B cell (primary cell): Measurements from ENCODE around the gene FALEC. TPM values are rescaled to one million over a fixed set of nuclear protein-coding genes. Genes with fewer than 3 reads are reported as not detected.

Experiments used
- ATAC-seq: fragments of 200-7000 bp; cut with Tn5 transposase; one replicate; pipeline ENCODE4 v1.10.0; 2021; ENCODE audit warnings: low read depth, mild to moderate bottlenecking, moderate number of reproducible peaks, moderate library complexity
- CTCF ChIA-PET: fragments of 350-600 bp; sonication (Branson Sonifier 250); formaldehyde crosslinking; loops from one replicate; lab custom pipeline; 2021; ENCODE audit warnings: antibody characterized with exemption, inconsistent platforms; lab: Charles Lee
- POLR2A ChIA-PET: fragments of 350-600 bp; sonication (Branson Sonifier 250); formaldehyde crosslinking; loops from one replicate; lab custom pipeline; 2021; ENCODE audit warnings: antibody characterized with exemption; lab: Charles Lee
- DNase-seq: peaks from one replicate; pipeline ENCODE4 v3.0.0; 2013
- H2AFZ ChIP-seq: 2 replicates; pipeline ENCODE4 v1.6.1; 2012; ENCODE audit warnings: mild to moderate bottlenecking, low read depth, low read length; ENCODE audit not compliant: insufficient read depth, poor library complexity, severe bottlenecking
- H3K27ac ChIP-seq, 2 donors: 1 replicate in 1 of 2; 2 replicates in 1 of 2; pipeline ENCODE4 v1.5.1; 2012 to 2013; ENCODE audit warnings: low read length in 2 of 2, mild to moderate bottlenecking in 2 of 2, moderate library complexity in 1 of 2
- H3K27me3 ChIP-seq, 4 experiments: fragments of 200-600 bp in 1 of 4; sonication (generic) in 1 of 4; replicated peaks in 1 of 4; 1 replicate in 2 of 4; 2 replicates in 2 of 4; pipeline versions ENCODE4 v1.6.1 to v1.7.0; 2013 to 2016; ENCODE audit warnings: low read length in 3 of 4, mild to moderate bottlenecking in 2 of 4, mixed read lengths in 1 of 4, moderate library complexity in 1 of 4; ENCODE audit not compliant: insufficient read depth in 4 of 4, control insufficient read depth in 3 of 4; ENCODE audit errors: control extremely low read depth in 1 of 4
- H3K36me3 ChIP-seq, 2 experiments: replicated peaks in 1 of 2; 1 replicate in 1 of 2; 2 replicates in 1 of 2; pipeline versions ENCODE4 v1.6.1 to v1.7.1; 2013; ENCODE audit warnings: low read length in 1 of 2; ENCODE audit not compliant: insufficient read depth in 2 of 2, control insufficient read depth in 1 of 2; ENCODE audit errors: control extremely low read depth in 1 of 2, extremely low read depth in 1 of 2
- H3K4me1 ChIP-seq, 2 donors: fragments of 200-600 bp in 1 of 2; sonication (generic) in 1 of 2; 1 replicate in 1 of 2; 2 replicates in 1 of 2; pipeline versions ENCODE4 v1.5.1 to v1.6.1; 2013 to 2017; ENCODE audit warnings: low read length in 2 of 2; ENCODE audit not compliant: control insufficient read depth in 2 of 2, insufficient read depth in 2 of 2
- H3K4me2 ChIP-seq: replicated peaks from 2 replicates; pipeline ENCODE3; 2012; ENCODE audit warnings: mild to moderate bottlenecking, low read depth, low read length; ENCODE audit not compliant: poor library complexity, severe bottlenecking
- H3K4me3 ChIP-seq, 5 experiments: fragments of 200-600 bp in 1 of 5; sonication (generic) in 1 of 5; 1 replicate in 3 of 5; 2 replicates in 2 of 5; pipeline versions ENCODE4 v1.5.1 to v1.7.0; 2011 to 2016; ENCODE audit warnings: low read length in 4 of 5, mild to moderate bottlenecking in 4 of 5, low read depth in 2 of 5, control low read depth in 1 of 5, moderate library complexity in 1 of 5; ENCODE audit not compliant: insufficient read depth in 1 of 5; ENCODE audit errors: control extremely low read depth in 1 of 5, extremely low read depth in 1 of 5
- H3K79me2 ChIP-seq: fragments of 200-600 bp; sonication (generic); one replicate; pipeline ENCODE4 v1.6.0; 2016; ENCODE audit warnings: low read length; ENCODE audit not compliant: control insufficient read depth, insufficient read depth
- H3K9ac ChIP-seq: fragments of 200-600 bp; sonication (generic); 2 replicates; pipeline ENCODE4 v1.6.1; 2017; ENCODE audit warnings: mild to moderate bottlenecking, low read length, moderate library complexity
- H3K9me3 ChIP-seq, 3 donors: one replicate each; pipeline versions ENCODE4 v1.6.1 to v1.7.1; 2013; ENCODE audit warnings: low read length in 2 of 3; ENCODE audit not compliant: control insufficient read depth in 2 of 3, insufficient read depth in 1 of 3; ENCODE audit errors: control extremely low read depth in 1 of 3
- H4K20me1 ChIP-seq: 2 replicates; pipeline ENCODE4 v1.6.0; 2012; ENCODE audit warnings: mild to moderate bottlenecking, low read length; ENCODE audit not compliant: insufficient read depth, control insufficient read depth, poor library complexity, severe bottlenecking
- H3K27ac Mint-ChIP-seq: one replicate; pipeline ENCODE4 v1.8.0; 2021; ENCODE audit warnings: mixed read lengths
- H3K27me3 Mint-ChIP-seq: one replicate; pipeline ENCODE4 v1.8.0; 2021; ENCODE audit warnings: mixed read lengths
- H3K4me1 Mint-ChIP-seq: one replicate; pipeline ENCODE4 v1.8.0; 2021; ENCODE audit warnings: mixed read lengths
- H3K4me3 Mint-ChIP-seq: one replicate; pipeline ENCODE4 v1.8.0; 2021; ENCODE audit warnings: mixed read lengths
- H3K9me3 Mint-ChIP-seq: one replicate; pipeline ENCODE4 v1.8.0; 2022; ENCODE audit warnings: mixed read lengths; ENCODE audit not compliant: insufficient read depth
- CTCF ChIP-seq: fragments of 200-600 bp; IDR thresholded peaks from one replicate; pipeline ENCODE4 v1.8.0; 2022; ENCODE audit warnings: antibody characterized with exemption, mild to moderate bottlenecking
- EZH2 ChIP-seq: IDR thresholded peaks from 2 replicates; pipeline ENCODE4 v1.6.1; 2012; ENCODE audit warnings: borderline replicate concordance, low read depth, mild to moderate bottlenecking, moderate library complexity, low read length; ENCODE audit not compliant: insufficient read depth, poor library complexity, severe bottlenecking
- WGBS: methylation state at CpG from one replicate; pipeline ENCODE4 v1.1.5; 2013; ENCODE audit warnings: missing lambda C conversion rate; ENCODE audit not compliant: insufficient coverage; 5-methylcytosine and 5-hydroxymethylcytosine counted together
- intact Hi-C: fragments of 100-400 bp; cut with micrococcal nuclease; formaldehyde crosslinking; loops from one replicate; pipeline ENCODE4 v1.10.0; 2022
- polyA plus RNA-seq: library from polyadenylated mRNA; depleted of rRNA; stranded (reverse); fragments of >200 nt; gene quantifications from 2 replicates; pipeline ENCODE4 v1.2.3, GENCODE V29; 2012
- total RNA-seq, 2 donors: library from RNA; stranded (reverse); fragments of 120-200 nt in 1 of 2; gene quantifications; 1 replicate in 1 of 2; 2 replicates in 1 of 2; pipeline versions ENCODE4 v1.2.3 to v1.2.4, GENCODE V29; 2013 to 2022

Gene FALEC
- total and polyA plus RNA-seq, 2 donors (not counting 1 experiment from before 2014, with no cell fraction given) = 1.1 to 2.6 TPM

GRCh38 chr1:150507912-150508864 lies 7.4 kb upstream of the FALEC start, which contains the start of gene ECM1:
Gene ECM1, plus strand, starts transcription at chr1:150508109. Its CDS starts 101 bp downstream, at chr1:150508210.
- H3K4me1 Mint-ChIP-seq = no peaks in the 10 kb centered on the region
- H3K27ac Mint-ChIP-seq = no peak within 1 kb of the TSS
- no peak within 1 kb of the TSS for H3K9ac ChIP-seq
- H3K4me3 Mint-ChIP-seq = no peak within 1 kb of the TSS
- H3K4me3 ChIP-seq = no peak within 1 kb of the TSS
- H3K9me3 ChIP-seq = no peaks in the 10 kb centered on the region
- no peak for ATAC-seq
- ChIA-PET POLR2A (no interaction called here), CTCF (no interaction called here)
- H3K27me3 ChIP-seq = no peaks in the 10 kb centered on the region
- peaks cover 6 to 34% of the 10 kb centered on the region in 2 experiments for H3K36me3 ChIP-seq
- no peak within 1 kb of the TSS for H3K4me2 ChIP-seq
- no peak for TF ChIP-seq CTCF
- TF ChIP-seq EZH2 = no peak
- H3K4me1 ChIP-seq = no peaks in the 10 kb centered on the region
- intact Hi-C loops = no loop called here
- H4K20me1 ChIP-seq = no peaks in the 10 kb centered on the region
- no peaks in the 10 kb centered on the region for H3K27me3 Mint-ChIP-seq
- H3K9me3 Mint-ChIP-seq = no peaks in the 10 kb centered on the region
- no peak within 1 kb of the TSS for H3K27ac ChIP-seq
- H2AFZ ChIP-seq = no peak within 1 kb of the TSS
- WGBS = 83% methylated on average over 5 of the region's 7 CpGs
- no peak for DNase-seq
- H3K79me2 ChIP-seq = no peaks in the 10 kb centered on the region

GRCh38 chr1:150508982-150509381 lies 6.6 kb upstream of the FALEC start:
- DNase-seq (no peak), ATAC-seq (no peak)
- H3K4me1 ChIP-seq = no peaks in the 10 kb centered on the region
- 100% methylated on average over 1 of the region's 4 CpGs for WGBS
- H3K9ac ChIP-seq = no peak overlapping the region
- no peaks in the 10 kb centered on the region for H3K9me3 ChIP-seq
- no peaks in the 10 kb centered on the region for H3K27me3 ChIP-seq
- peaks cover 6 to 31% of the 10 kb centered on the region in 2 experiments for H3K36me3 ChIP-seq
- H3K4me2 ChIP-seq = no peak overlapping the region
- no peaks in the 10 kb centered on the region for H3K27me3 Mint-ChIP-seq
- H4K20me1 ChIP-seq = no peaks in the 10 kb centered on the region
- H2AFZ ChIP-seq = no peak overlapping the region
- H3K27ac ChIP-seq = no peak overlapping the region
- H3K79me2 ChIP-seq = no peaks in the 10 kb centered on the region
- no peak overlapping the region for H3K4me3 Mint-ChIP-seq
- H3K9me3 Mint-ChIP-seq = no peaks in the 10 kb centered on the region
- intact Hi-C loops = no loop called here
- H3K27ac Mint-ChIP-seq = no peak overlapping the region
- no peak for TF ChIP-seq CTCF
- TF ChIP-seq EZH2 = no peak
- ChIA-PET POLR2A (no interaction called here), CTCF (no interaction called here)
- H3K4me1 Mint-ChIP-seq = peaks cover 3% of the 10 kb centered on the region
- no peak overlapping the region for H3K4me3 ChIP-seq
